HG03175 (cell line): Measurements from ENCODE around the gene MED13L.

Source experiments
- ATAC-seq: cut with Tn5 transposase; IDR thresholded peaks from one replicate; pipeline ENCODE4 v1.9.1; 2021; ENCODE audit warnings: mild to moderate bottlenecking, moderate library complexity; ENCODE audit not compliant: unreplicated experiment

Gene MED13L

GRCh38 chr12:115956236-115956635 lies 321.3 kb downstream of the MED13L start:
- ATAC-seq = no peak

- no peak for ATAC-seq
Observed at GRCh38 chr12:115953450-115953849, 324.0 kb downstream of the MED13L start.

- ATAC-seq = no peak
Observed at GRCh38 chr12:115953031-115953430, 324.5 kb downstream of the MED13L start.

GRCh38 chr12:115950959-115951358 lies 326.5 kb downstream of the MED13L start:
- ATAC-seq = no peak

GRCh38 chr12:115949675-115950074 lies 327.8 kb downstream of the MED13L start:
- no peak for ATAC-seq

- no peak for ATAC-seq
Observed at GRCh38 chr12:115947696-115948062, 329.8 kb downstream of the MED13L start.

- no peak for ATAC-seq
Observed at GRCh38 chr12:115946867-115947695, 330.4 kb downstream of the MED13L start.

GRCh38 chr12:115946092-115946491 lies 331.4 kb downstream of the MED13L start:
- no peak for ATAC-seq

- ATAC-seq = no peak
Observed at GRCh38 chr12:115945491-115945885, 332.0 kb downstream of the MED13L start.

- ATAC-seq = no peak
Observed at GRCh38 chr12:115944837-115945490, 332.5 kb downstream of the MED13L start.

- ATAC-seq = no peak
Observed at GRCh38 chr12:115944392-115944742, 333.1 kb downstream of the MED13L start.

GRCh38 chr12:115943630-115944391 lies 333.7 kb downstream of the MED13L start:
- ATAC-seq = no peak

GRCh38 chr12:115943310-115943629 lies 334.2 kb downstream of the MED13L start:
- ATAC-seq = no peak

- no peak for ATAC-seq
Observed at GRCh38 chr12:115942346-115942745, 335.1 kb downstream of the MED13L start.

GRCh38 chr12:115941362-115941761 lies 336.1 kb downstream of the MED13L start:
- ATAC-seq = no peak

GRCh38 chr12:115938794-115939377 lies 338.6 kb downstream of the MED13L start:
- no peak for ATAC-seq

GRCh38 chr12:115936997-115937916 lies 340.2 kb downstream of the MED13L start:
- no peak for ATAC-seq

GRCh38 chr12:115934877-115935276 lies 342.6 kb downstream of the MED13L start:
- ATAC-seq = no peak

- ATAC-seq = no peak
Observed at GRCh38 chr12:115934046-115934445, 343.4 kb downstream of the MED13L start.

- no peak for ATAC-seq
Observed at GRCh38 chr12:115932066-115932465, 345.4 kb downstream of the MED13L start.
